ENCODE data around the gene RSPO4.

RSPO4 gene

DNA sequence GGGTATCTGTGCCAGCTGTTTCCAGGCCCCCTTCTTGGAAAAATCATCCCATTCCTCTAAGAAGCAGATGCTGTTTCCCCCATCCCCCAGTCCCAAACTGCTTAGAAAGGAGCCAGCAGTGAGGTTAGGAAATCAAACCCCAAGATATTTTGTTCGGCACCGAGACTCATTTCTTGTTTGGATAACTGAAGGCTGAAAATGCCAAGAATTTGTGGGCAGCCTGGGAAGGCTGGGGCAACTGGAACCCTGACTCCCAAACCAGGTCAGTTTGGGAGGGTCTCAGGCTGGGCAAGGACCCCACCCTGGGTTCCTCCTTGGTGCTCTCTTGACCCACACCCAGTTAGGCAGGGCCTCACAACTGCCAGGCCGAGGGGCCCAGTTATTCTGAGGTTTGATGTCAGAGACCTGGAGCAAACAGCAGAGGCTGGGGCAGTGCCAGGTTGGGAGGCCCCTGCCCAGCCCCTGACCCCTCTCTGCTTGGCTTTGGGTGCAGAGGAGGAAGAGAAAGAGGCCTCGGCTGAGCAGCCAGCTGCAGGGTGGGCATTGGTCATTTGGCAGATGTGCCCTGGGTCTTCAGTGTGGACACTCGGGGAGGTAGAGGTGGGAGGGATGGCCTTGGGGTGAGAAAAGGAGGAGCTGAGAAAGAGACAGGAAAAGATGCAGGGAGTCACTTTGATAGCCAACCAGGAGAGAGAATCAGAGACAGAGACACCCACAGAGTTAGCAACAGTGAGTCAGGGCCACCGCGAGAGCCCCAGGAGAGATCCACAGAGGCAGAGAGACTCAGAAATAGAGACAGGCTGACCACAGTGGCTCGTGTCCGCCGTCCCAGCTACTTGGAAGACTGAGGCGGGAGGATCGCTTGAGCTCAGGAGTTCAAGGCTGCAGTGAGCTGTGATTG lies 91.0 kb downstream of the RSPO4 start:
- H3K36me3 ChIP-seq (ENCODE audit: insufficient read depth), result no peaks in the 10 kb centered on the region
- no peak overlapping the region for H2AFZ ChIP-seq (ENCODE audit: low read depth)
- no peak overlapping the region for H3K9ac ChIP-seq
- H3K4me1 ChIP-seq (ENCODE audit: low read depth, poor library complexity, severe bottlenecking), result no peaks in the 10 kb centered on the region
- no peaks in the 10 kb centered on the region for H3K79me2 ChIP-seq (ENCODE audit: insufficient read depth, low read depth)
- H4K20me1 ChIP-seq (ENCODE audit: insufficient read depth), result no peaks in the 10 kb centered on the region
- TF ChIP-seq, protein P1, sequence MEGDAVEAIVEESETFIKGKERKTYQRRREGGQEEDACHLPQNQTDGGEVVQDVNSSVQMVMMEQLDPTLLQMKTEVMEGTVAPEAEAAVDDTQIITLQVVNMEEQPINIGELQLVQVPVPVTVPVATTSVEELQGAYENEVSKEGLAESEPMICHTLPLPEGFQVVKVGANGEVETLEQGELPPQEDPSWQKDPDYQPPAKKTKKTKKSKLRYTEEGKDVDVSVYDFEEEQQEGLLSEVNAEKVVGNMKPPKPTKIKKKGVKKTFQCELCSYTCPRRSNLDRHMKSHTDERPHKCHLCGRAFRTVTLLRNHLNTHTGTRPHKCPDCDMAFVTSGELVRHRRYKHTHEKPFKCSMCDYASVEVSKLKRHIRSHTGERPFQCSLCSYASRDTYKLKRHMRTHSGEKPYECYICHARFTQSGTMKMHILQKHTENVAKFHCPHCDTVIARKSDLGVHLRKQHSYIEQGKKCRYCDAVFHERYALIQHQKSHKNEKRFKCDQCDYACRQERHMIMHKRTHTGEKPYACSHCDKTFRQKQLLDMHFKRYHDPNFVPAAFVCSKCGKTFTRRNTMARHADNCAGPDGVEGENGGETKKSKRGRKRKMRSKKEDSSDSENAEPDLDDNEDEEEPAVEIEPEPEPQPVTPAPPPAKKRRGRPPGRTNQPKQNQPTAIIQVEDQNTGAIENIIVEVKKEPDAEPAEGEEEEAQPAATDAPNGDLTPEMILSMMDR (conservative IDR thresholded peaks at IDR 0.05; ENCODE audit: low read depth, low read length), result no peak
- H3K4me3 ChIP-seq (IDR thresholded peaks at IDR 0.05; ENCODE audit: insufficient read depth, low read depth, low read length), result no peak overlapping the region
- H3K4me2 ChIP-seq, result no peak overlapping the region
- H3K27ac ChIP-seq, result no peak overlapping the region
- H3K27me3 ChIP-seq (ENCODE audit: insufficient read depth, low read depth), result no peaks in the 10 kb centered on the region

GRCh38 chr20:910132-910869 lies 91.8 kb downstream of the RSPO4 start:
- no peaks in the 10 kb centered on the region for H3K79me2 ChIP-seq (ENCODE audit: insufficient read depth, low read depth)
- H4K20me1 ChIP-seq (ENCODE audit: insufficient read depth), result no peaks in the 10 kb centered on the region
- H3K4me3 ChIP-seq (IDR thresholded peaks at IDR 0.05; ENCODE audit: insufficient read depth, low read depth, low read length), result no peak overlapping the region
- no peak overlapping the region for H3K4me2 ChIP-seq
- H3K4me1 ChIP-seq (ENCODE audit: low read depth, poor library complexity, severe bottlenecking), result no peaks in the 10 kb centered on the region
- no peak overlapping the region for H3K9ac ChIP-seq
- no peak overlapping the region for H2AFZ ChIP-seq (ENCODE audit: low read depth)
- H3K27ac ChIP-seq, result no peak overlapping the region
- TF ChIP-seq, protein P1 (conservative IDR thresholded peaks at IDR 0.05; ENCODE audit: low read depth, low read length), result no peak
- H3K27me3 ChIP-seq (ENCODE audit: insufficient read depth, low read depth), result no peaks in the 10 kb centered on the region
- no peaks in the 10 kb centered on the region for H3K36me3 ChIP-seq (ENCODE audit: insufficient read depth)

- H3K27me3 ChIP-seq (ENCODE audit: insufficient read depth, low read depth), result no peaks in the 10 kb centered on the region
- no peak overlapping the region for H2AFZ ChIP-seq (ENCODE audit: low read depth)
- H3K79me2 ChIP-seq (ENCODE audit: insufficient read depth, low read depth), result no peaks in the 10 kb centered on the region
- H3K27ac ChIP-seq, result no peak overlapping the region
- TF ChIP-seq, protein P1 (conservative IDR thresholded peaks at IDR 0.05; ENCODE audit: low read depth, low read length), result no peak
- H3K9ac ChIP-seq, result no peak overlapping the region
- no peak overlapping the region for H3K4me2 ChIP-seq
- no peak overlapping the region for H3K4me3 ChIP-seq (IDR thresholded peaks at IDR 0.05; ENCODE audit: insufficient read depth, low read depth, low read length)
- H4K20me1 ChIP-seq (ENCODE audit: insufficient read depth), result no peaks in the 10 kb centered on the region
- H3K36me3 ChIP-seq (ENCODE audit: insufficient read depth), result no peaks in the 10 kb centered on the region
- no peaks in the 10 kb centered on the region for H3K4me1 ChIP-seq (ENCODE audit: low read depth, poor library complexity, severe bottlenecking)
These were observed 92.5 kb downstream of the RSPO4 start for GRCh38 chr20:909641-910040.
